ENCODE data around the gene ASTN2.

Gene ASTN2

DNA sequence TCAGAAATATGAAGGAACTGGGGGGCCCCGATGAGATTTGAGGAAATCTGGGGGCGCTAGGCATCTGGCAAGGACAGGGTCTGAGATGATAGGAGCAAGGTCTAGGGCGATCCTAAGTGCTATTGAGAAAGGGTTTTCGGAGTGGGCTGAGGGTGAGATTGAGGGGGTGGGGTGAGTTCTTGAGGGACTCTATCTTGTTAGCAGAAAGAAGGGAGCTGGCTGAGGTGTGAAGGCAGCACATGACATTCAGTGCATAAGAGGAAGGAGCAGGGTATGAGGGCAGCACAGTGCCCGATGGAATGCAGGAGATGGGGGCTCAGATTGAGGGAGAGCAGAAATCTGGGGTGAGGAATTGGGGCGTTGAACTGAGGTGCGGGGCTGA is 727.1 kb downstream of the ASTN2 start:
- DNase-seq, result no peak

DNA sequence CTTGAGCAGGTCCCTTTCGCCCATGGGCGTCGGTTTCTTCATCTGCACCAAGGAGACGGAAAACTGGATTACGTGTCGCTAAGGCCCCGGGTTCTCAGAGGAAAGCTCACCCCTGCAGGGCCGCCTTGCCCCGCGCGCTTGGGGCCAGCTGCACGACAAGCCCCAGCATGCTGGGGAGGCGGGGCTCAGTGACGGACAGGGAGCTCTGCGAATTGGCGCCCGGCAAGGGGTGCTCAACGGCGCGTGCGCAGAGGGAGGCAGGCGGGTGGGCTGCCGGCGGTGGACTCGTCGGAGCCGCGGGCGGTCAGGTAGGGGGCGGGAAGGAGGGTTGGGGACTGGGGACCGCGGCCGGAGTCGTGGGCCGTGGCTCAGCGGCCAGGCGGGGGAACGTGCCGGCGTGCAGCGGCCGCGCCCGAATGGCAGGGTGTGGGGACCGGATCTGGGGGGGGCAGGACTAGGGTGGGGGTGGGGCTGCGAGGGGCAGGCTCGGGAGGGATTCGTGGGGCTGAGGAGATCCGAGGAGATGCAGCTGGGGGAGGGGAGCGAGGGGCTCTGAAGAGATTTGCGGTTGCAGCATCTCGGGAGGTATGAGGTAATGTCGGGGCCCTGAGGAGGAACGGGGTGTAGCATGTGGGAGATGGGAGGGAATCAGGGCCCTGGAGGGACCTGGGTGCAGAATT is 727.6 kb downstream of the ASTN2 start, which contains the start of gene TRIM32:
Gene TRIM32, plus strand, starts transcription at position 232 of the 680 bp plus-strand sequence. CDS start 10,438 bp downstream, outside the sequence.
- DNase-seq, result peak; percentile 31

DNA sequence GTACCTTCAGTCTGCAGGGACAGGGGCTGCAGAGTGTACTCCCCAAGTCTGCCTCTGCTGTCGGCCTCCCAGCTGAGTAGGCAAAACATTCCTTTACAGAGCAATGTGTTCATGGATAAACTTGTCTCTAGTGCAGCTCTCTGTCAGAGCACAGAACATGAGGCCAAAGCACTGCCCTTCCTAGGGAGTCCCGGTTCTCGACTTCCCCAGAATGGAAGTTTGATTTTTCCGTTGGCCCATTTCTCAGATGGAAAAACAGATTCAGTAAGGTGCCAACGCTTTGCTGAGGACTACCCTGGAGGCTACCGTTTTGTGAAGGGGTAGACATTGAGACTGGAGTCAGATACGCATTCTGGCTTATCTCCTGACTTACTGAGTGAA is 728.2 kb downstream of the ASTN2 start:
- no peak for DNase-seq

GRCh38 chr9:116686135-116686534 is 728.7 kb downstream of the ASTN2 start:
- DNase-seq, result no peak

DNA sequence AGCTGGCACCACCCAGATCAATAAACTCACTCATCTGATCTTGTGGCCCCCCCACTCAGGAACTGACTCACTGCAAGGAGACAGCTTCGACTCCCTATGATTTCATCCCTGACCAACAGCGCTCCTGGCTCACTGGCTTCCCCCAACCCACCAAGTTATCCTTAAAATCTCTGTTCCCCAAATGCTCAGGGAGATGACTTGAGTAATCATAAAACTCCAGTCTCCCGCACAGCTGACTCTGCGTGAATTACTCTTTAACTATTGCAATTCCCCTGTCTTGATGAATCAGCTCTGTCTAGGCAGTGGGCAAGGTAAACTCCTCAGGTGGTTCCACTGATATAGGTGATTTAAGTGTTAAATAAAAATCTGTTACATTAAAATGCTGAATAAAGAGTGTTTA is 729.7 kb downstream of the ASTN2 start:
- DNase-seq, result no peak

GRCh38 chr9:116683535-116683934 is 731.3 kb downstream of the ASTN2 start:
- no peak for DNase-seq

- no peak for DNase-seq
Measured at GRCh38 chr9:116674210-116674980, 740.5 kb downstream of the ASTN2 start.

- DNase-seq, result no peak
Measured at GRCh38 chr9:116673375-116673774, 741.5 kb downstream of the ASTN2 start.

GRCh38 chr9:116671605-116672004 is 743.3 kb downstream of the ASTN2 start:
- DNase-seq, result no peak

DNA sequence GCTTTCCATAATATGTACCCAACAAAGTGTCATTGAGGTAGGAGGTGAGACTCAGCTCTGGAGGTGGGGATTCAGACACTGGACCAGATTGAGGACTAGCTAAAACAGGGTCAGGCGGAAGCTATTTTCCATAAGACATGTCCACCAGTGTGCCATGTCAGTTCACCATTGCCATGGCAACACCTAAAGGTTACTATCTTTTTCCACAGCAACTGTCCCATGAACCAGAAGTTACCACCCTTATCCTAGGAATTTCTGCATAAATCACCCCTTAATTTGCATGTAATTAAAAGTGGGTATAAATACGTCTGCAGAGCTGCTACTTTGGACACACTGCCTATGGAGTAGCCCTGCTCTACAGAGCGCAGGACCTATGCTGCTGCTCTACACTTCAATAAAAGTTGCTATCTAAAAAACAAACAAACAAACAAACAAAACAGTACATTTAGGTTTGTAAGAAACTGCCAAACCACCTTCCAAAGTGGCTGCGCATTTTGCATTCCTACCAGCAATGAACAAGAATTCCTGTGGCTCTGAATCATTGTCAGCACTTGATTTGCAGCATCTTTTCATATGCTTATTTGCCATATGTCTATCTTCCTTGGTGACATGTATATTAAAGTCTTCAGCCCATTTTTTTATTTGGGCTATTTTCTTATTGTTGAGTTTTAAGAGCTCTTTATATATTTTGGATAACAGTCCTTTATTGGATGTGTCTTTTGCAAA is 745.7 kb downstream of the ASTN2 start:
- no peak for DNase-seq

- DNase-seq, result no peak
Measured at GRCh38 chr9:116663581-116663980, 751.3 kb downstream of the ASTN2 start.

DNA sequence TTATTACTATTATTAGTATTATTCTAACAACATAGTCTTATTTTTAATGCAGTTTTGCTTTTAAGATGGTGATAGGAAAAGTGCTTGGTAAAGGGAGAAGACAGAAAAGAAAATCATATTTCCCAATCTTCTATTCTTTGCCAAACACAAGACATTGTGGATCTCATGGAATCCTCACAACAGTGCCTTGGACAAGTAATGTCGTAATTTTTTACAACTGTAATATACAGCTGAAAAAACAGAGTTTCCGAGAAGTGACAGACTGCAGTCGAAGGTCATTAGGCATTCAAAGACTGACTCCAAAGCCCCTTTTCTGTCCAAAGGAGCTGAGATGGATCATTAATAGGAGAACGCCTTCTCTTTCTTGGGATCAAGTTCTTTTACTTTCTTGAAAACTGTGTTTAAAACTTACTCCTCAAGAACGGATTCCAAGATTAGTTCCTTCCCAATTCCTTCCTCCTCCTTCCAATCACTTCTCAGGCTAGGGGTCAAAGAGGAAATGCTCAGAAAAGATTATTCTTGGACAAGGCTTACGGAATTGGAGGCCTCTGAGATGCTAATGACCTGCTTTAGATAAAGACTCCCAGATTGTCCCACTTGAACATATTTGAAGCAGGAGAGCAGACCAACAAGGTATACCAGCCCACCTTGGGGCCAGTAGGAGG is 752.1 kb downstream of the ASTN2 start:
- no peak for DNase-seq

DNA sequence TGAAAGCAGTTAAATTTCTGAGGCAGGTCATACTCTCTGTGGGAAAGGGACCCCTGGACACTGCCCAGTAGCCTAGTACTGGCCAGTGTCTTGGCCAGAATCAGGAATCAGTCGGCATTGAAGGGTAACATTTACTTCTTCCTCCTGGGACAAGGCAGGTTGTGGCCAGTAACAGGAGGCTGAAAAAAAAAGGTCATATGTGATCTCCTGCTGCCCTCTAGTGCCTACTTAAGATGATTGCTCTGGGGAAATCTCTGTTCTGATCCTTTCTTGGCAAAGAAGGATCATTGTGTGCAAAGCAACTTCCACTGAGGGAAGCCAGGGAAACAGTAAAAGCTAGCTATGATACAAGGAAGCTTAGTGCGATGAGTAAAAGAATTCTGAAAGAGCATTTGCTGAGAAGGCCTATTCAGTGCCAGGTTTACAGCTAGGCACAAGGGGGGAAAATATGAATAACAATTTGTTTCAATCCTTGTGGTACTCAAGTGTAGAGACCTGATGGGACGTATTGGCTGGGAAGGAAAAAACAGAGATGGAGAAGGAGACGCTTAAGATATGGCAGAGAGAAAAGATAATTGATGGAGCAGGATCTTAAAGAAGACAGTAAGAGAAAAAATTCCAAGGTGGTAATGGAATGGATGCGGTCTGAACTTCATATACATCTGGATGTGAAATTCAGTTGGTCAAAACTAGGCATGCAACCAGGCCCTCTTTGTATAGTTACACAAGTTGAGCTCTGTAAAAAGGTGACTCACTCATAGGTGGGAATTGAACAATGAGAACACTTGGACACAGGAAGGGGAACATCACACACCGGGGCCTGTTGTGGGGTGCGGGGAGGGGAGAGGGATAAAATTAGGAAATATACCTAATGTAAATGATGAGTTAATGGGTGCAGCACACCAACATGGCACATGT is 753.6 kb downstream of the ASTN2 start:
- peak; percentile 45 for DNase-seq

- DNase-seq, result no peak
Measured at GRCh38 chr9:116658265-116658664, 756.6 kb downstream of the ASTN2 start.

DNA sequence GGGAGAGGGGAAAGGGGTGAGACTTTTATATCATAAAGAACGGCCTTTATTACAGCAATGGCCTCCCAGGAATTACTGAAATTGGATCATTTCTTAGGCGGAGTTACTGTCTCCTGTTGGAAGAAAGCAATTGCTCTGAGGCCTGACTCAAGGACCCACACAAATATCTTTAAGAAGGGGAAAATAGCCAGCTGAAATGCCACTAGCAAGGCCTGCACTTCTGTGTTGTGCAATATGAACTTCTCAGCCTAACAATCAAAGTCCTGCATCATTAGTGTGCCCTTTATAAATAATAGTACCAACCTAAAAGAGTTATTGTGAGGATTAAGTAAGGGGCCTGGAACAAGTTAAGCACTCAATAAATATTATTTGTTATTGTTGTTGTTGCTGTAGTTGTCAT is 757.9 kb downstream of the ASTN2 start:
- no peak for DNase-seq

GRCh38 chr9:116656501-116656971 is 758.3 kb downstream of the ASTN2 start:
- no peak for DNase-seq

DNA sequence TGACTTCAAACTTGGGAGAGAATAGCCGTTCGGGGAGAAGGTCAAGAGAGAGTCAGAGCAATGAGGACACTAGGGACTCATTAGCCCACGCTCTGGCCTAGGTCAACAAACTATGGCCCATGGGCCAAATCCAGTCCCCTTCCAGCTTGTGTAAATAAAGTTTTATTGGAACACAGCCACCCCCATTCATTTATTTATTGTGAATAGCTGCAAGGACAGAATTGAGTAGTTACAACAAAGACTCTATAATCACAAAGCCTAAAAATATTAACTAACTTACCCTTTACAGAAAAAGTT is 760.9 kb downstream of the ASTN2 start:
- no peak for DNase-seq

DNA sequence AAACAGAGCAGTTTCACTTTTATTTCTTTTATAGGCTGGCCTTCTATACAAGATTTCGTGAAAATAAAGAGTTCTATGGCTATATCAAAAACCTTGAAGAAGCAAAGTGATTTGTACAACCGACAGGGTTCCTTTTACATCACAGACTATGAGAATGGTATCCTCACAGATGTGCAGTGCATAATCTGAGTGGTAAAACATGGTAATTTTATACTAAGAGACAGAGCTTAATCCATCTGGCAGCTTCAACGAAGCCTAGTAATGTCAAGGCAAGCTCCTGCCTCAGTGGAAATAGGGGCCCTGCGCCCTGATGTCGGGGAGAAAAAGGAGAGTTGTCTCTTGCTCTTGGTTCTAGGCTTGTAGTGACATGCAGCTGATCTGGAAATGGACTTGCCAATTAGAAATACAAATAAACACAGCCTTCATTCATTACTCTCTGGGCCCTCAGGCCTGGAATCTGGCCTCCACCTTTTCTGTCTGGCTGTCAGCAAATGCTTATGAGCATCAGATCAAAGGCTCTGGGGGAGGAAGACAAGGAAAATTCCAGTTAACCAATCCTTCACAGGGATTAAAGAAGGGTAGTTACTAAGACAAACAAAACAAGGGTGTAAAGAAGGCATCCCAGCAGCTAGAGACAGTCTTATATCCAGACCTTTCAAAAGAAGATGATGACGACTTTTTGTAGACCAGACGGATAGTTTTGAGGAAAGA is 761.4 kb downstream of the ASTN2 start:
- no peak for DNase-seq

- DNase-seq, result no peak
Measured at GRCh38 chr9:116647515-116647809, 767.4 kb downstream of the ASTN2 start.

- no peak for DNase-seq
Measured at GRCh38 chr9:116646661-116647514, 768.0 kb downstream of the ASTN2 start.

Measured in NCI-H2081 treated with DMSO at 0.1 percent for 48 hours (cell line).